ENCODE data around the gene CHMP3.

DNA sequence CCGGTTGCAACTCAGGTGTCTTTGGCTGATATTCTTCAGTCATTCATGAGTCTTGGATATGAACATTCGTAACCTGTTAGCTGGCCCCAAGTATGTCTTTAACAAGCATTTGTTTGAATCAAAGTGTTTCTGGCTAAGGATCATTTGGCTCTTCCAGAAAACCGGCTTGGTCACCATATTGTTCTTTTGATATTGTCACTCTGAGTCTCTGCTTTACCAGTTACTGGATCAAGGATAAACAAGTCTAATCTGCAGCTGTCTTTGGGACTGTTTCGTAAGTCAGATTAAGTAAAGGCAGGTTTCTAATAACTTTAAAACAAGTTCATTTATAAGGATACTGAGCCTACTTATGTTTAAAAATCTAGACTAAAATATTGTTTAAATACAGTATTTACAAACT is 73.0 kb downstream of the CHMP3 start:
- no peak for TF ChIP-seq ZBTB7A (CRISPR knock-in tag; IDR thresholded peaks at IDR 0.05)
- no peak for TF ChIP-seq GTF3A (CRISPR knock-in tag; conservative IDR thresholded peaks at IDR 0.05)
- no peak for TF ChIP-seq ZNF274 (CRISPR knock-in tag; IDR thresholded peaks at IDR 0.05)
- TF ChIP-seq NFIC (IDR thresholded peaks at IDR 0.05; ENCODE audit: low read length): no peak
- no peak for TF ChIP-seq BHLHE40 (IDR thresholded peaks at IDR 0.05; ENCODE audit: low read length)
- no peak for TF ChIP-seq MAFK (conservative IDR thresholded peaks at IDR 0.05 in 1 of 2, IDR thresholded peaks at IDR 0.05 in 1 of 2; ENCODE audit: low read length in 2 of 2)
- TF ChIP-seq ZNF143 (CRISPR knock-in tag; IDR thresholded peaks at IDR 0.05): no peak
- TF ChIP-seq POLR2AphosphoS5 (IDR thresholded peaks at IDR 0.05; ENCODE audit: low read depth, low read length): no peak
- no peak for TF ChIP-seq SUZ12 (IDR thresholded peaks at IDR 0.05; ENCODE audit: low read depth, low read length)

Data from HepG2 (cell line).